Measurements from ENCODE around the gene FAM20A. TPM values are rescaled to one million over a fixed set of nuclear protein-coding genes. Genes with fewer than 3 reads are reported as not detected.

The FAM20A gene
- not detected for total RNA-seq

GRCh38 chr17:68600931-68601564 lies at the start of gene FAM20A:
TSS of gene FAM20A (minus strand) at chr17:68601367. CDS start at chr17:68600666, 701 bp downstream.
- DNase-seq (ENCODE audit: low spot score) (no peak), ATAC-seq (peak; percentile 30 to 37)
- Mint-ChIP-seq H3K4me1 (ENCODE audit: low read depth in 2 of 2) (peaks cover 4 to 13% of the 10 kb centered on the region in 2 donors), H3K9me3 (no peaks in the 10 kb centered on the region), H3K36me3 (no peaks in the 10 kb centered on the region), H3K27me3 (peaks cover 44 to 70% of the 10 kb centered on the region in 2 donors), H3K27ac (no peak within 1 kb of the TSS), H3K4me3 (peak within 1 kb of the TSS; percentile 24)

- Mint-ChIP-seq H3K27ac (no peak overlapping the region), H3K9me3 (peaks cover 2% of the 10 kb centered on the region), H3K27me3 (peaks cover 24 to 40% of the 10 kb centered on the region in 2 donors), H3K36me3 (peaks cover 4% of the 10 kb centered on the region), H3K4me1 (ENCODE audit: low read depth in 2 of 2) (no peaks in the 10 kb centered on the region), H3K4me3 (no peak overlapping the region)
- DNase-seq (ENCODE audit: low spot score): no peak
- ATAC-seq: no peak
Measured at GRCh38 chr17:68649324-68649723, 48.2 kb upstream of the FAM20A start.

GRCh38 chr17:68646626-68647526 lies 45.7 kb upstream of the FAM20A start:
- peaks cover 31 to 60% of the 10 kb centered on the region in 2 donors for H3K27me3 Mint-ChIP-seq
- DNase-seq (ENCODE audit: low spot score): no peak
- H3K36me3 Mint-ChIP-seq: peaks cover 4% of the 10 kb centered on the region
- no peak overlapping the region for H3K4me3 Mint-ChIP-seq
- peaks cover 2% of the 10 kb centered on the region for H3K9me3 Mint-ChIP-seq
- no peaks in the 10 kb centered on the region for H3K4me1 Mint-ChIP-seq (ENCODE audit: low read depth in 2 of 2)
- no peak overlapping the region for H3K27ac Mint-ChIP-seq
- no peak for ATAC-seq

GRCh38 chr17:68642118-68642412 lies 40.9 kb upstream of the FAM20A start:
- H3K4me3 Mint-ChIP-seq: no peak overlapping the region
- H3K27ac Mint-ChIP-seq: no peak overlapping the region
- no peaks in the 10 kb centered on the region for H3K9me3 Mint-ChIP-seq
- ATAC-seq: no peak
- H3K36me3 Mint-ChIP-seq: no peaks in the 10 kb centered on the region
- H3K4me1 Mint-ChIP-seq (ENCODE audit: low read depth in 2 of 2): no peaks in the 10 kb centered on the region
- H3K27me3 Mint-ChIP-seq: peaks cover 34 to 47% of the 10 kb centered on the region in 2 donors
- no peak for DNase-seq (ENCODE audit: low spot score)

- no peaks in the 10 kb centered on the region for H3K36me3 Mint-ChIP-seq
- DNase-seq (ENCODE audit: low spot score): no peak
- H3K27ac Mint-ChIP-seq: no peak overlapping the region
- H3K27me3 Mint-ChIP-seq: peaks cover 34 to 47% of the 10 kb centered on the region in 2 donors
- ATAC-seq: no peak
- H3K4me1 Mint-ChIP-seq (ENCODE audit: low read depth in 2 of 2): no peaks in the 10 kb centered on the region
- H3K9me3 Mint-ChIP-seq: no peaks in the 10 kb centered on the region
- no peak overlapping the region for H3K4me3 Mint-ChIP-seq
Measured at GRCh38 chr17:68641276-68642117, 40.3 kb upstream of the FAM20A start.

DNA sequence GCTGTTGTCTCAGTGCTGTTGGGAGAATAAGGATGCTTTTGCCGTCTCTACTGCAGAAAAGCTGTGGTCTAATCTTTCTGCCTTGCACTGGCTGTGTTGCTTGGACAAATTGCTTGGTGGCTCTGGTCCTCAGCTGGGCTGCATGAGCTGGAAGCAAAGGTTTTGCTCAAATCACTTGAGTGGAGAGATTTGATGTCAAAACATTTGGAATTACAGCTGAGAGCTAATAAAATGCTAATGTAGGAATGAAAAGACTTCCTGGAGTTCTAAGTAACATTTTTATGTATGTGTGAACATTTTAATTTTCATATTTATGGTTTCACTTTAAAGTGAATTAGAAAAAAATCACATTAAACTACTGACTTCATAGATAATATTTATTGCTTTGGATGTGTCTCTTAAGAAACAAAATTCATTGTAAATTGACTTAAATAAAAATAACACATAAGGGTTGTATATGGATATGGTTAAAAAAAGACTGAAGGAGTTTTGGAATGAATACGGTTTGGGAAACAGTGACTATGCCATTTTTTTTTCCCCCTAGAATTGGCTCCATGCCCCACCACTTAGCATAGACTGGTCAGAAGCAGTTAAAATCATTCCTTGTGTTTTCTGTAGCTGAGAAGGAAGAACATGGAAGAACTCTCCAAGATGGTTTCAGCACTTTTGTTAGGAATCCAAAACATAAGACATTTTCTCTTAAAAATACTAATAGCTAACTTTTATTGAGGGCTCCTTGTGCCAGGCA lies 39.2 kb upstream of the FAM20A start:
- Mint-ChIP-seq H3K9me3 (no peaks in the 10 kb centered on the region), H3K27me3 (peaks cover 30 to 42% of the 10 kb centered on the region in 2 donors), H3K27ac (no peak overlapping the region), H3K4me3 (no peak overlapping the region), H3K4me1 (ENCODE audit: low read depth in 2 of 2) (no peaks in the 10 kb centered on the region), H3K36me3 (no peaks in the 10 kb centered on the region)
- DNase-seq (ENCODE audit: low spot score) (no peak), ATAC-seq (no peak)

DNA sequence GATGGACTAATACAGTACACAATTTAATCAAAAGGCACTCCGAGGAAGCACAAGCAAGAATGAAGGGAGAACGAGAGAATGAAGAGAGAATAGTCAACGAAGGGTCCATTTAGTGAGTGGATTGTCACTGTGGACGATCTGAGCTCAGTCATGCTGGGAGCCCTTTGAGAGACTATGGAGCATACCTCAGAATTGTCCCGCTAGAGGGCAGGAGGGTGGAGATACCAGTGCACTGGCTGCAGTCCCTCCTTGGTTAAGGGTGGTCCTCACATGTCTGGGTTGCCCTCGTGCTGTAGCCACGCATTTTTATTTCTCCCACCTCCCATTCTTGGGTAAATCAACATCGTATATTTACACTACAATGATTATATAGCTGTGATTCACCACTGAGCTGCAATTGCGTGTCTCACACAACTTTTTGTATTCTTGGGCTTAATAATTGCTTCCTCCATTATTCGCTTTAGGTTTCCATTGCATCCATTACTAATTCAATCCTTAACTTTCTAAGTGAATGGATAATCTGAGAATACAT lies 33.2 kb upstream of the FAM20A start:
- no peaks in the 10 kb centered on the region for H3K36me3 Mint-ChIP-seq
- no peaks in the 10 kb centered on the region for H3K4me1 Mint-ChIP-seq (ENCODE audit: low read depth in 2 of 2)
- no peak for DNase-seq (ENCODE audit: low spot score)
- no peak overlapping the region for H3K4me3 Mint-ChIP-seq
- no peaks in the 10 kb centered on the region for H3K9me3 Mint-ChIP-seq
- H3K27me3 Mint-ChIP-seq: peaks cover 11 to 12% of the 10 kb centered on the region in 2 donors
- ATAC-seq: no peak
- no peak overlapping the region for H3K27ac Mint-ChIP-seq

DNA sequence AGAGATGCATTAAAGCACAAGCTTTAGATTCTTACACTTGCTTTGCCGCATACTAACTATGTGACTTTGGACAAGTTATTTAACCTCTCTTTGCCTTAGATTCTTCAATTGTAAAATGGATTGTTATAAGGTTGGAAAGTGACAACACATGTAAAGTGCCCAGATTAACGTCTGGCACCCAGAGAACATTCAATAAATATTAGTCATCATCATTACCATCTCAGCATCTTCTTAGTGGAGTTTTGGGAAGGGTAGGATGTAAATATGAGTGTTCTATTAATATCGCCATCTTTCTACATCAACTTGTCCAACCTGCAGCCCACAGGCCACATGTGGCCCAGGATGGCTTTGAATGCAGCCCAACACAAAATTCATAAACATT lies 27.4 kb upstream of the FAM20A start:
- ATAC-seq (no peak), DNase-seq (ENCODE audit: low spot score) (no peak)
- Mint-ChIP-seq H3K27me3 (peaks cover 15 to 24% of the 10 kb centered on the region in 2 donors), H3K27ac (no peak overlapping the region), H3K4me3 (no peak overlapping the region), H3K36me3 (no peaks in the 10 kb centered on the region), H3K9me3 (no peaks in the 10 kb centered on the region), H3K4me1 (ENCODE audit: low read depth in 2 of 2) (no peaks in the 10 kb centered on the region)

DNA sequence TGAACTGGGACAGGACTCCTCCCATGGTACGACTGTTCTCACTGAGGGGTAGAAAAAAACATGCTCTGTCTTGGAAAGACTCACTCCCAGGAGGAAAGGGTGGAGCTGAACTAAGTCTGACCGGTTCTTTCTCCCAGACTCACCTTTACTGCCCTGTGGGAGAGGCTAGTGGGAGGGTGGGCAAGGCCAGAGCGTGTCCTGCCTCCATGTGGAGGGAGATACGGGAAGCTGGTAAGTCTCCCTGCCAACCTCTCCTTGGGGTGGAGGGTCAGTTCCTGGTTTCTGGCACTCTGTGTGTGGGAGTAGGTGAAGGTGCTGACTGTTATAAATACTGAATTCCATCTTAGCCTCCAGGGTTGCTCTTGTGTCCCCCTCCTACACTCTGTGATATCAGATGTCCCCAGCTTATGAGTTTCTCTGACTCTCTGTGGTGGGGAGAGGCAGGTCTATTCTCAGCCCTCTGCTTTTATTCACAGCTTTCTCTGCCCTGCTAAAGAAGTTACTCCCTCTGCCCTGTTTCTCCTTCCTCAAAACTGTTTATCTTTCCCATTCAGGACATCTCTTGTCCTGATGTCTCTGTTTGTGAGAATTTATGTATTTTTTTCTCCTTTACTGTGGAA lies 26.9 kb upstream of the FAM20A start:
- Mint-ChIP-seq H3K9me3 (no peaks in the 10 kb centered on the region), H3K27me3 (peaks cover 15 to 24% of the 10 kb centered on the region in 2 donors), H3K36me3 (no peaks in the 10 kb centered on the region), H3K4me3 (no peak overlapping the region), H3K27ac (no peak overlapping the region), H3K4me1 (ENCODE audit: low read depth in 2 of 2) (no peaks in the 10 kb centered on the region)
- ATAC-seq: no peak
- DNase-seq (ENCODE audit: low spot score): no peak

- H3K36me3 Mint-ChIP-seq: no peaks in the 10 kb centered on the region
- no peaks in the 10 kb centered on the region for H3K4me1 Mint-ChIP-seq (ENCODE audit: low read depth in 2 of 2)
- H3K9me3 Mint-ChIP-seq: no peaks in the 10 kb centered on the region
- no peak for ATAC-seq
- DNase-seq (ENCODE audit: low spot score): no peak
- no peak overlapping the region for H3K4me3 Mint-ChIP-seq
- H3K27ac Mint-ChIP-seq: no peak overlapping the region
- peaks cover 25 to 31% of the 10 kb centered on the region in 2 donors for H3K27me3 Mint-ChIP-seq
Measured at GRCh38 chr17:68624381-68624780, 23.2 kb upstream of the FAM20A start.

- Mint-ChIP-seq H3K4me3 (no peak overlapping the region), H3K27me3 (peaks cover 29 to 32% of the 10 kb centered on the region in 2 donors), H3K9me3 (no peaks in the 10 kb centered on the region), H3K4me1 (ENCODE audit: low read depth in 2 of 2) (no peaks in the 10 kb centered on the region), H3K36me3 (no peaks in the 10 kb centered on the region), H3K27ac (no peak overlapping the region)
- DNase-seq (ENCODE audit: low spot score): no peak
- ATAC-seq: no peak
Measured at GRCh38 chr17:68623811-68624210, 22.6 kb upstream of the FAM20A start.

- H3K4me3 Mint-ChIP-seq: no peak overlapping the region
- ATAC-seq (no peak), DNase-seq (ENCODE audit: low spot score) (no peak)
Measured at GRCh38 chr17:68622423-68622822, 21.3 kb upstream of the FAM20A start.

DNA sequence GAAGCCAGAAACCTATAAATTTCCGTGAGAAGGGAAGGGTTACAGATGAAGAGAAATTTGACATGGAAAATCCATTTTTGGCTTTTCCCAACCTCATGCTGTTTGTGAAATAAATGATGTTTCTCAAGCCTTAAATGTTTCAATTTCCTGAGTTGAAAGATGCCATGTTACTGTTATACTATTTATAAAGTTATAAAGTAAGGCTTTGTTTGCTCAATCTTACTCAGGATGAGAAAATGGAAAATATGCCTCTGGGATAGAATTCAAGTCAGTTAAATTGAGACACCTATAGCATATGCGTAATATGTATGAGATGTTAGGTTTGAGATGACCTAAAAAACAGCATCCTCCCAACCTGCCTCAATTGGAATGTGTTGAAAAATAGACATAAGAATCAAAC lies 19.9 kb upstream of the FAM20A start:
- ATAC-seq (no peak), DNase-seq (ENCODE audit: low spot score) (no peak)
- H3K4me1 Mint-ChIP-seq (ENCODE audit: low read depth in 2 of 2): no peaks in the 10 kb centered on the region
- no peak overlapping the region for H3K27ac Mint-ChIP-seq
- H3K9me3 Mint-ChIP-seq: no peaks in the 10 kb centered on the region
- no peaks in the 10 kb centered on the region for H3K36me3 Mint-ChIP-seq
- peaks cover 29 to 31% of the 10 kb centered on the region in 2 donors for H3K27me3 Mint-ChIP-seq
- no peak overlapping the region for H3K4me3 Mint-ChIP-seq

More at GRCh38 chr17:68622423-68622822, 21.3 kb upstream of the FAM20A start:
- H3K27me3 Mint-ChIP-seq: peaks cover 32 to 37% of the 10 kb centered on the region in 2 donors
- H3K4me1 Mint-ChIP-seq (ENCODE audit: low read depth in 2 of 2): no peaks in the 10 kb centered on the region
- no peaks in the 10 kb centered on the region for H3K9me3 Mint-ChIP-seq
- no peaks in the 10 kb centered on the region for H3K36me3 Mint-ChIP-seq
- H3K27ac Mint-ChIP-seq: no peak overlapping the region
